IMR-90 (cell line): ENCODE results near the gene SLC30A7. TPM values are rescaled to one million over a fixed set of nuclear protein-coding genes. Genes with fewer than 3 reads are reported as not detected.

Experiments used
- ATAC-seq: fragments of 200-7000 bp; cut with Tn5 transposase; 2 replicates; pipeline ENCODE4 v1.9.1; 2020; ENCODE audit warnings: low read depth, mild to moderate bottlenecking, moderate library complexity
- BruUV-seq: library from RNA; stranded (reverse); fragments of 400-500 nt; replicated peaks from 2 replicates; lab custom pipeline; 2021; lab: Mats Ljungman, UMichigan
- CTCF ChIA-PET: fragments of 300-600 bp; formaldehyde crosslinking; extraction: SDS; loops from one replicate; lab custom pipeline; 2021; ENCODE audit warnings: antibody characterized with exemption; lab: Yijun Ruan, JAX
- POLR2A ChIA-PET: fragments of 300-600 bp; sonication (Branson Sonifier 250); formaldehyde crosslinking; loops from one replicate; lab custom pipeline; 2022; ENCODE audit warnings: antibody characterized with exemption; ENCODE audit not compliant: unreplicated experiment; lab: Charles Lee
- DNase-seq: peaks from one replicate; pipeline ENCODE4 v3.0.0; 2013
- H2AFZ ChIP-seq: replicated peaks from 2 replicates; pipeline ENCODE3; 2013; ENCODE audit warnings: low read length, mild to moderate bottlenecking; ENCODE audit not compliant: poor library complexity
- H2AK5ac ChIP-seq: 2 replicates; pipeline ENCODE4 v1.6.1; 2013; ENCODE audit warnings: low read depth, low read length, inconsistent platforms
- H2AK9ac ChIP-seq: replicated peaks from 2 replicates; pipeline ENCODE3; 2013; ENCODE audit warnings: mild to moderate bottlenecking, low read depth, low read length, moderate library complexity; ENCODE audit not compliant: poor library complexity
- H2BK120ac ChIP-seq: 2 replicates; pipeline ENCODE4 v1.6.1; 2013; ENCODE audit warnings: low read depth, low read length, inconsistent platforms
- H2BK15ac ChIP-seq: 3 replicates; pipeline ENCODE4 v1.6.1; 2013; ENCODE audit warnings: low read depth, low read length, inconsistent platforms
- H2BK20ac ChIP-seq: 2 replicates; pipeline ENCODE4 v1.6.1; 2013; ENCODE audit warnings: low read depth, mild to moderate bottlenecking, inconsistent platforms, low read length, moderate library complexity
- H2BK5ac ChIP-seq: 2 replicates; pipeline ENCODE4 v1.6.1; 2013; ENCODE audit warnings: mild to moderate bottlenecking, low read depth, low read length, inconsistent platforms; ENCODE audit not compliant: poor library complexity, severe bottlenecking
- H3K14ac ChIP-seq: replicated peaks from 2 replicates; pipeline ENCODE4 v1.6.1; 2013; ENCODE audit warnings: low read depth, low read length, inconsistent platforms
- H3K18ac ChIP-seq: 2 replicates; pipeline ENCODE4 v1.6.1; 2013; ENCODE audit warnings: low read depth, low read length, control low read depth
- H3K23ac ChIP-seq: 2 replicates; pipeline ENCODE4 v1.6.1; 2013; ENCODE audit warnings: low read depth, low read length, inconsistent platforms
- H3K27ac ChIP-seq: 2 replicates; pipeline ENCODE4 v1.5.1; 2013; ENCODE audit warnings: mild to moderate bottlenecking, control low read depth, low read length; ENCODE audit not compliant: insufficient read depth
- H3K27me3 ChIP-seq: 2 replicates; pipeline ENCODE4 v1.6.1; 2013; ENCODE audit warnings: low read length; ENCODE audit not compliant: control insufficient read depth, insufficient read depth
- H3K36me3 ChIP-seq: 2 replicates; pipeline ENCODE4 v1.6.1; 2013; ENCODE audit warnings: low read length, mixed read lengths; ENCODE audit not compliant: control insufficient read depth, insufficient read depth
- H3K4ac ChIP-seq: 2 replicates; pipeline ENCODE4 v1.6.1; 2013; ENCODE audit warnings: low read depth, low read length, inconsistent platforms
- H3K4me1 ChIP-seq: 2 replicates; pipeline ENCODE4 v1.6.1; 2013; ENCODE audit warnings: low read length, mixed read lengths; ENCODE audit not compliant: control insufficient read depth, insufficient read depth
- H3K4me2 ChIP-seq: 2 replicates; pipeline ENCODE4 v1.6.1; 2013; ENCODE audit warnings: low read depth, mild to moderate bottlenecking, control low read depth, low read length, moderate library complexity
- H3K4me3 ChIP-seq: 2 replicates; pipeline ENCODE4 v1.5.1; 2013; ENCODE audit warnings: low read depth, mild to moderate bottlenecking, control low read depth, low read length, moderate library complexity; ENCODE audit not compliant: insufficient read depth
- H3K56ac ChIP-seq: 2 replicates; pipeline ENCODE4 v1.6.1; 2013; ENCODE audit warnings: low read length, inconsistent platforms; ENCODE audit not compliant: insufficient read depth; ENCODE audit errors: extremely low read depth
- H3K79me1 ChIP-seq, 2 experiments: 2 replicates each; pipeline ENCODE4 v1.6.1; 2013; ENCODE audit warnings: low read length in 2 of 2, inconsistent platforms in 1 of 2, low read depth in 1 of 2
- H3K9ac ChIP-seq: 2 replicates; pipeline ENCODE4 v1.6.1; 2013; ENCODE audit warnings: low read depth, low read length, control low read depth
- H3K9me1 ChIP-seq: 2 replicates; pipeline ENCODE4 v1.6.1; 2013; ENCODE audit warnings: low read length, inconsistent platforms; ENCODE audit not compliant: insufficient read depth
- H3K9me3 ChIP-seq: 2 replicates; pipeline ENCODE4 v1.6.1; 2013; ENCODE audit warnings: low read length; ENCODE audit not compliant: control insufficient read depth, insufficient read depth
- H4K20me1 ChIP-seq: 2 replicates; pipeline ENCODE4 v1.6.1; 2013; ENCODE audit warnings: low read length, inconsistent platforms; ENCODE audit not compliant: insufficient read depth
- H4K5ac ChIP-seq: 2 replicates; pipeline ENCODE4 v1.6.1; 2013; ENCODE audit warnings: mild to moderate bottlenecking, low read depth, low read length, control low read depth
- H4K8ac ChIP-seq, 2 experiments: 2 replicates each; pipeline ENCODE4 v1.6.1; 2013; ENCODE audit warnings: low read depth in 2 of 2, low read length in 2 of 2, control low read depth in 1 of 2, inconsistent platforms in 1 of 2
- H4K91ac ChIP-seq: 2 replicates; pipeline ENCODE4 v1.6.1; 2013; ENCODE audit warnings: low read depth, low read length, inconsistent platforms; ENCODE audit not compliant: insufficient read depth
- BHLHE40 ChIP-seq: fragments of 150-350 bp; IDR thresholded peaks from 2 replicates; pipeline ENCODE4 v1.6.1; 2016; ENCODE audit warnings: mild to moderate bottlenecking, low read depth, low read length
- CEBPB ChIP-seq: IDR thresholded peaks from 2 replicates; pipeline ENCODE4 v1.6.1; 2012; ENCODE audit warnings: low read depth, low read length, improper control_type of control experiment
- FOS ChIP-seq: fragments of 150-350 bp; IDR thresholded peaks from 2 replicates; pipeline ENCODE4 v1.6.1; 2016; ENCODE audit warnings: low read depth, low read length
- MAFK ChIP-seq: IDR thresholded peaks from 2 replicates; pipeline ENCODE4 v1.6.1; 2012; ENCODE audit warnings: low read depth, low read length, improper control_type of control experiment
- MAZ ChIP-seq: IDR thresholded peaks from 2 replicates; pipeline ENCODE4 v1.6.1; 2012; ENCODE audit warnings: low read depth, mild to moderate bottlenecking, low read length, improper control_type of control experiment, moderate library complexity, borderline replicate concordance
- MXI1 ChIP-seq: IDR thresholded peaks from 2 replicates; pipeline ENCODE4 v1.6.1; 2012; ENCODE audit warnings: low read depth, mild to moderate bottlenecking, low read length, moderate library complexity, borderline replicate concordance
- NFE2L2 ChIP-seq: fragments of 150-350 bp; IDR thresholded peaks from 2 replicates; pipeline ENCODE4 v1.6.1; 2016; ENCODE audit warnings: low read depth, mild to moderate bottlenecking, low read length
- POLR2A ChIP-seq: IDR thresholded peaks from 2 replicates; pipeline ENCODE4 v1.6.1; 2012; ENCODE audit warnings: mild to moderate bottlenecking, low read depth, low read length
- RAD21 ChIP-seq: IDR thresholded peaks from 2 replicates; pipeline ENCODE4 v1.6.1; 2012; ENCODE audit warnings: low read length, improper control_type of control experiment
- RCOR1 ChIP-seq: IDR thresholded peaks from 2 replicates; pipeline ENCODE4 v1.6.1; 2012; ENCODE audit warnings: mild to moderate bottlenecking, low read length, improper control_type of control experiment; ENCODE audit not compliant: insufficient replicate concordance
- RFX5 ChIP-seq: IDR thresholded peaks from 2 replicates; pipeline ENCODE4 v1.8.0; 2012; ENCODE audit warnings: low read depth, mild to moderate bottlenecking, low read length, moderate library complexity
- SMC3 ChIP-seq: fragments of 150-350 bp; IDR thresholded peaks from 2 replicates; pipeline ENCODE4 v1.6.1; 2016; ENCODE audit warnings: low read depth, mild to moderate bottlenecking, antibody characterized with exemption, low read length, moderate library complexity
- WGBS, 2 experiments: methylation state at CpG; one replicate each; pipeline versions ENCODE4 v1.1.5 to v1.1.7; 2013; ENCODE audit warnings: missing lambda C conversion rate in 2 of 2; ENCODE audit not compliant: insufficient read length in 1 of 2; ENCODE audit errors: extremely low coverage in 2 of 2; 5-methylcytosine and 5-hydroxymethylcytosine counted together
- dilution Hi-C: fragments of 300-500 bp; cut with HindIII; formaldehyde crosslinking; loops from one replicate; pipeline ENCODE4 v1.14.3; 2018; ENCODE audit warnings: low sequenced_read_pairs; ENCODE audit not compliant: unreplicated experiment
- in situ Hi-C: fragments of 300-500 bp; cut with MboI; formaldehyde crosslinking; loops from 3 replicates; pipeline ENCODE4 v1.14.3; 2019; ENCODE audit warnings: low sequenced_read_pairs, inconsistent platforms, mixed read lengths
- intact Hi-C: fragments of 100-400 bp; cut with micrococcal nuclease; formaldehyde crosslinking; loops from 2 replicates; pipeline ENCODE4 v1.10.0; 2022
- polyA plus RNA-seq, 3 experiments: library from polyadenylated mRNA; depleted of rRNA; stranded (reverse); fragments of >200 nt; gene quantifications; 2 replicates each; pipeline ENCODE4 v1.2.3, GENCODE V29; 2012; ENCODE audit warnings: low replicate concordance in 1 of 3
- total RNA-seq: library from RNA; depleted of rRNA; stranded (reverse); fragments of >200 nt; gene quantifications from 2 replicates; pipeline ENCODE4 v1.2.3, GENCODE V29; 2012
- TF ChIP-seq, protein P1 (sequence below): fragments of 150-350 bp; IDR thresholded peaks from 2 replicates; pipeline ENCODE4 v1.6.1; 2016; ENCODE audit warnings: low read depth, mild to moderate bottlenecking, low read length, moderate library complexity, borderline replicate concordance
- TF ChIP-seq, protein P2 (sequence below): conservative IDR thresholded peaks from 2 replicates; pipeline ENCODE4 v1.5.1; 2012; ENCODE audit warnings: mild to moderate bottlenecking, low read depth, low read length, improper control_type of control experiment

The SLC30A7 gene
- total and polyA plus RNA-seq, 2 of the 4 experiments (the other 2 are of a cell fraction), result 8.4 to 60.2 TPM

DNA sequence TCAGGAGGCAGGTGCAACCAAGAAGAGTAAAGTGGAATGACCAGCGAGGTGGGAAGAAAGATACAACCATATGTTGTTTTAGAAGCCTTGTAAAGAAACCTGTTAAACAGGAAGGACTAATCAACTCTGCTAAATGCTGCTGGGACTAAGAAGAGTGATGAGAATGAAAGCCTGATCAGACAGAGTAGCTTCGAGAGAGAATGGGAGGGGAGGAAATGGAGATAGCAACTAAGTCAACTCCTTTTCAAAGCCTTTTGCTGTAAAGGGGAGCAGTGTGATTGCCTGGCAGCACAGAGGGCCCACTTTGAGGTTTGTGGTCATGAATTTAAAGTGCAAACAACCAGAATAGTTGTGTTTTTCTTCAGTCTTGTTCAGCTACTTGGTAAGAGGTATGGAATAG lies 31.4 kb downstream of the SLC30A7 start:
- dilution Hi-C loops, result no loop called here

More for the DNA sequence above, 31.4 kb downstream of the SLC30A7 start:
- no peak for ATAC-seq
- H3K56ac ChIP-seq, result no peak overlapping the region
- ChIA-PET CTCF (interaction anchor here (1.2 kb wide), 1 partner anchor 361 kb away, joined by 4 read pairs; no protein-coding TSS in a partner anchor), POLR2A (no interaction called here)
- H2AFZ ChIP-seq, result no peak overlapping the region
- in situ Hi-C loops, result loop anchor here (5.0 kb wide), 1 partner anchor 360 kb away; no protein-coding TSS in a partner anchor
- no peaks in the 10 kb centered on the region for H3K4me1 ChIP-seq
- H3K23ac ChIP-seq, result 0 out of 2 replicates have a peak overlapping the region, but pooled peaks have one; percentile 29
- H3K4ac ChIP-seq, result no peak overlapping the region
- no peak overlapping the region for H2AK5ac ChIP-seq
- H3K18ac ChIP-seq, result no peak overlapping the region
- no peak overlapping the region for H4K5ac ChIP-seq
- no peak overlapping the region for H2BK20ac ChIP-seq
- H4K8ac ChIP-seq, result no peak overlapping the region
- no peak overlapping the region for H4K91ac ChIP-seq
- TF ChIP-seq RAD21 (no peak), RFX5 (no peak), RCOR1 (no peak), MAZ (no peak), POLR2A (no peak), MXI1 (no peak), NFE2L2 (no peak), FOS (no peak), CEBPB (no peak), BHLHE40 (no peak), MAFK (no peak), SMC3 (no peak)
- TF ChIP-seq, protein P1, sequence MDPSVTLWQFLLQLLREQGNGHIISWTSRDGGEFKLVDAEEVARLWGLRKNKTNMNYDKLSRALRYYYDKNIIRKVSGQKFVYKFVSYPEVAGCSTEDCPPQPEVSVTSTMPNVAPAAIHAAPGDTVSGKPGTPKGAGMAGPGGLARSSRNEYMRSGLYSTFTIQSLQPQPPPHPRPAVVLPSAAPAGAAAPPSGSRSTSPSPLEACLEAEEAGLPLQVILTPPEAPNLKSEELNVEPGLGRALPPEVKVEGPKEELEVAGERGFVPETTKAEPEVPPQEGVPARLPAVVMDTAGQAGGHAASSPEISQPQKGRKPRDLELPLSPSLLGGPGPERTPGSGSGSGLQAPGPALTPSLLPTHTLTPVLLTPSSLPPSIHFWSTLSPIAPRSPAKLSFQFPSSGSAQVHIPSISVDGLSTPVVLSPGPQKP, result no peak
- TF ChIP-seq, protein P2, sequence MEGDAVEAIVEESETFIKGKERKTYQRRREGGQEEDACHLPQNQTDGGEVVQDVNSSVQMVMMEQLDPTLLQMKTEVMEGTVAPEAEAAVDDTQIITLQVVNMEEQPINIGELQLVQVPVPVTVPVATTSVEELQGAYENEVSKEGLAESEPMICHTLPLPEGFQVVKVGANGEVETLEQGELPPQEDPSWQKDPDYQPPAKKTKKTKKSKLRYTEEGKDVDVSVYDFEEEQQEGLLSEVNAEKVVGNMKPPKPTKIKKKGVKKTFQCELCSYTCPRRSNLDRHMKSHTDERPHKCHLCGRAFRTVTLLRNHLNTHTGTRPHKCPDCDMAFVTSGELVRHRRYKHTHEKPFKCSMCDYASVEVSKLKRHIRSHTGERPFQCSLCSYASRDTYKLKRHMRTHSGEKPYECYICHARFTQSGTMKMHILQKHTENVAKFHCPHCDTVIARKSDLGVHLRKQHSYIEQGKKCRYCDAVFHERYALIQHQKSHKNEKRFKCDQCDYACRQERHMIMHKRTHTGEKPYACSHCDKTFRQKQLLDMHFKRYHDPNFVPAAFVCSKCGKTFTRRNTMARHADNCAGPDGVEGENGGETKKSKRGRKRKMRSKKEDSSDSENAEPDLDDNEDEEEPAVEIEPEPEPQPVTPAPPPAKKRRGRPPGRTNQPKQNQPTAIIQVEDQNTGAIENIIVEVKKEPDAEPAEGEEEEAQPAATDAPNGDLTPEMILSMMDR, result no peak
- WGBS, 2 experiments, result 100% methylated on average over 1 of the region's 2 CpGs; no CpG with 5 or more reads in 1 of the 2 experiments
- H3K79me1 ChIP-seq, result peaks cover 7 to 18% of the 10 kb centered on the region in 2 experiments; a peak in 3 of 4 replicates
- H2BK5ac ChIP-seq, result no peak overlapping the region
- H2AK9ac ChIP-seq, result no peak overlapping the region
- no peak overlapping the region for H3K9ac ChIP-seq
- H3K27ac ChIP-seq, result no peak overlapping the region
- H3K4me3 ChIP-seq, result no peak overlapping the region
- intact Hi-C loops, result no loop called here
- H2BK15ac ChIP-seq, result no peak overlapping the region
- H3K4me2 ChIP-seq, result no peak overlapping the region
- peaks cover 8% of the 10 kb centered on the region; the same call in 1 of the 2 replicates for H3K36me3 ChIP-seq
- H3K9me1 ChIP-seq, result no peaks in the 10 kb centered on the region
- no peak overlapping the region for H2BK120ac ChIP-seq
- H4K20me1 ChIP-seq, result no peaks in the 10 kb centered on the region
- no peaks in the 10 kb centered on the region for H3K27me3 ChIP-seq
- H3K14ac ChIP-seq, result no peak overlapping the region
- H3K9me3 ChIP-seq, result no peaks in the 10 kb centered on the region
- BruUV-seq, result no TSS peak
- no peak for DNase-seq
